ENCODE results near the gene TNC. TPM values are rescaled to one million over a fixed set of nuclear protein-coding genes. Genes with fewer than 3 reads are reported as not detected.

TNC gene
- total RNA-seq, 4 donors from 2014 or later, result 59.2 to 154 (median 99.3) TPM

DNA sequence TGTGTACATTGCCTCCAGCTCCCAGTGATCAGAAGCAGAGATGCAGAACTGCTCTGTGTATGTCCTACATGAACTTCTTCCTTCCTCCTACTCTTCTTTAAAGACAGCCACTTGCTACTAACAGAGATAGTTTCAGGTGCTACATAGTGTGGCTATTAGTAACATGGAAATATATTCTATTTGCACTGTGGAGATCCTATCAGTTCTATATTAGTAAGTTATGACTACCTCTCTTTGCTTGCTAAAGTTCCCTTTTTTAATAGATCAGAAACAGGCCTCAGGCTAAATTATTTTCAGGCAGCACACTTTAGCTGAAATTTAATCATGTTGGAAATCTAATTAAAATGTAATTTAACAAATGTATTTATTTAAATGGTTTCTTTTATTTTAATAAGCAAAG, 123.2 kb downstream of the TNC start:
- Histone ChIP-seq H3K9me3 (no peaks in the 10 kb centered on the region), H3K27me3 (no peaks in the 10 kb centered on the region), H3K36me3 (no peaks in the 10 kb centered on the region), H3K27ac (no peak overlapping the region), H3K4me1 (no peaks in the 10 kb centered on the region), H3K4me3 (no peak overlapping the region)
- DNase-seq (ENCODE audit: low spot score in 2 of 2), result no peak
- TF ChIP-seq EP300 (IDR thresholded peaks at IDR 0.05) (no peak), POLR2A (IDR thresholded peaks at IDR 0.05) (no peak)
- TF ChIP-seq, protein P1, sequence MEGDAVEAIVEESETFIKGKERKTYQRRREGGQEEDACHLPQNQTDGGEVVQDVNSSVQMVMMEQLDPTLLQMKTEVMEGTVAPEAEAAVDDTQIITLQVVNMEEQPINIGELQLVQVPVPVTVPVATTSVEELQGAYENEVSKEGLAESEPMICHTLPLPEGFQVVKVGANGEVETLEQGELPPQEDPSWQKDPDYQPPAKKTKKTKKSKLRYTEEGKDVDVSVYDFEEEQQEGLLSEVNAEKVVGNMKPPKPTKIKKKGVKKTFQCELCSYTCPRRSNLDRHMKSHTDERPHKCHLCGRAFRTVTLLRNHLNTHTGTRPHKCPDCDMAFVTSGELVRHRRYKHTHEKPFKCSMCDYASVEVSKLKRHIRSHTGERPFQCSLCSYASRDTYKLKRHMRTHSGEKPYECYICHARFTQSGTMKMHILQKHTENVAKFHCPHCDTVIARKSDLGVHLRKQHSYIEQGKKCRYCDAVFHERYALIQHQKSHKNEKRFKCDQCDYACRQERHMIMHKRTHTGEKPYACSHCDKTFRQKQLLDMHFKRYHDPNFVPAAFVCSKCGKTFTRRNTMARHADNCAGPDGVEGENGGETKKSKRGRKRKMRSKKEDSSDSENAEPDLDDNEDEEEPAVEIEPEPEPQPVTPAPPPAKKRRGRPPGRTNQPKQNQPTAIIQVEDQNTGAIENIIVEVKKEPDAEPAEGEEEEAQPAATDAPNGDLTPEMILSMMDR (IDR thresholded peaks at IDR 0.05), result no peak

DNA sequence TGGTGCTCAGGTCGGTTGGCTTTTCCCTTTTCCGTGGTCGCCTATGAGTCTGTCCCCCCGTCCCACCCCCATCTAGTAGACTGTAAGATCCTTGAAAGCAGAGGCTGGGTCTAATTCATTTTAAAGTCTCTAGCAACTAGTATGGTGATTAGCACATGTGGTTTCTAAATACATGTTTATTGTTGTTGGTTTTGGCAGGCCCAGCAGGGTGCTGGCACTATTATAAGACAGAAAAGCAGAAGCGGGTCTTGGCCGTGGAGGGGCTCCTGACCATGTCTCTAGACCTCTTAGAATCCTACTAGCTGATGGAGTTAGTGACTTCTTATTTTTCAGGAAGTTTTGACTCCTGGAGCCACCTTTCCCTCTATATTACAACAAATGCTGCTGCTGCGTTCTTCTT, 126.1 kb downstream of the TNC start:
- Histone ChIP-seq H3K36me3 (no peaks in the 10 kb centered on the region), H3K4me1 (no peaks in the 10 kb centered on the region), H3K27me3 (no peaks in the 10 kb centered on the region), H3K27ac (no peak overlapping the region), H3K4me3 (no peak overlapping the region), H3K9me3 (no peaks in the 10 kb centered on the region)
- 64 to 67% methylated on average over 7 of the region's 7 CpGs for WGBS, 2 donors
- DNase-seq (ENCODE audit: low spot score in 2 of 2), result no peak
- TF ChIP-seq EP300 (IDR thresholded peaks at IDR 0.05), result no peak
- TF ChIP-seq POLR2A (IDR thresholded peaks at IDR 0.05), result no peak
- TF ChIP-seq, protein P1 (IDR thresholded peaks at IDR 0.05), result no peak

DNA sequence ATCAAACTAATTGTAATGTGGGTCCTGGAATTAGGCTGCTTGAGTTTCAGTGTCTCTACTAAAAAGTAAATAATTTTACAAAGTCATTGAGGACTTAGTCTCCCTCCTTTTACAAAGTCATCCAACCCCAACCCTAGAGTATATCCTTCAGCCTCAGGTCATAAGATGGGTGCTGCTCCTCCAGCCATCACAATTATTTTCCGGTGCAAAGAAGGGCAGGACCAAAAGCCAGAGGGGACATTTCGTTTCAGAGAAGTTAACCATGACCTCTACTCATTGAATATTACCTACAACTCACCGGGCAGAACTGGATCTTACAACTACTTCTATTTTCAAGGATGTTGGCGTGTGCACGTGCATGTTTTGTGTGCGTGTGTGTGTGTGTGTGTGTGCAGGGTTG, 127.1 kb downstream of the TNC start:
- no peaks in the 10 kb centered on the region for H3K4me1 ChIP-seq
- DNase-seq (ENCODE audit: low spot score in 2 of 2), result no peak
- no peaks in the 10 kb centered on the region for H3K9me3 ChIP-seq
- no peak for TF ChIP-seq POLR2A (IDR thresholded peaks at IDR 0.05)
- no peak for TF ChIP-seq EP300 (IDR thresholded peaks at IDR 0.05)
- TF ChIP-seq, protein P1 (IDR thresholded peaks at IDR 0.05), result no peak
- H3K27me3 ChIP-seq, result no peaks in the 10 kb centered on the region
- no peak overlapping the region for H3K4me3 ChIP-seq
- no peak overlapping the region for H3K27ac ChIP-seq
- 71 to 79% methylated on average over 6 of the region's 6 CpGs for WGBS, 2 donors
- H3K36me3 ChIP-seq, result no peaks in the 10 kb centered on the region

DNA sequence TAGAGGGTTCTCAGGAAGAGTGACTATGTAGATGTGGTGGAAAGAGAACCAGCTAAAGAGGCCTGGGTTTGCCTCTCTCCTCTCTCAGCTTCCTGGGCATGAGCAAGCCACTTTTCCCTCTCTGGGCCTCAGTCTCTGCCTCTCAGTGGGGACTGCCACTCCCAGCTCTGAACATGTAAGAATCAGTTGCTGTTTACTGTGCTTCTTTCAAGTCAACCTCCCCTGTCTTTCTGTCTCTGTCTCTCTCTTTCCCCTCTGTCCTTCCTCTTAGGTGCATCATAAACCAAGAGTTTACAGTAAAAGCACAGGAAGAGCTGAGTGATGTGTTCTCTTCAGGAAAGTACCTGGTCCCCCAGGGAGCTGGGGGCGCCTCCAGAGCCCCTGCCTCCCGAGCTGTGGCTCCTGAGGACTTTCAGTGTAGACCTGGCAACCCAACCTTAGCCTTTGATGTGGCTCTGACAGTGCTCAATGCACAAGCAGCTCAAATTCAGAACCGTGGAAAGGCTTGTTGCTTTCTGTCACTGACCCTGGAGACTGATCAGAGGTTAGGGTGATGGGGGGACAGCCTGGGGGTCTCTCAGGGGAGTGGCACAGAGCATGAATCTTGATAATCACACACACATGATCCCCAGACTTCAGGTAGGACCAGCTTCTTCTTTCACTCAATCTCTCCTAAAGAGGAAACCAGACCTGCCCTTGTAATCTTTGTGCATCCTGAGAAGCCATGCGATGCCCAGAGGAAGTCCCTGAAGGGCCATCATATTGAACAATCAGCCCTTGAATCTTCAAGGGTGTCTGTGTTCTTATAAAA, 128.2 kb downstream of the TNC start:
- TF ChIP-seq POLR2A (IDR thresholded peaks at IDR 0.05) (no peak), EP300 (IDR thresholded peaks at IDR 0.05) (no peak)
- TF ChIP-seq, protein P1 (IDR thresholded peaks at IDR 0.05), result no peak
- no peaks in the 10 kb centered on the region for H3K4me1 ChIP-seq
- no peak overlapping the region for H3K27ac ChIP-seq
- H3K9me3 ChIP-seq, result no peaks in the 10 kb centered on the region
- H3K36me3 ChIP-seq, result no peaks in the 10 kb centered on the region
- no peaks in the 10 kb centered on the region for H3K27me3 ChIP-seq
- no peak for DNase-seq (ENCODE audit: low spot score in 2 of 2)
- WGBS, 2 donors, result 62% methylated on average over 4 of the region's 4 CpGs
- H3K4me3 ChIP-seq, result no peak overlapping the region

DNA sequence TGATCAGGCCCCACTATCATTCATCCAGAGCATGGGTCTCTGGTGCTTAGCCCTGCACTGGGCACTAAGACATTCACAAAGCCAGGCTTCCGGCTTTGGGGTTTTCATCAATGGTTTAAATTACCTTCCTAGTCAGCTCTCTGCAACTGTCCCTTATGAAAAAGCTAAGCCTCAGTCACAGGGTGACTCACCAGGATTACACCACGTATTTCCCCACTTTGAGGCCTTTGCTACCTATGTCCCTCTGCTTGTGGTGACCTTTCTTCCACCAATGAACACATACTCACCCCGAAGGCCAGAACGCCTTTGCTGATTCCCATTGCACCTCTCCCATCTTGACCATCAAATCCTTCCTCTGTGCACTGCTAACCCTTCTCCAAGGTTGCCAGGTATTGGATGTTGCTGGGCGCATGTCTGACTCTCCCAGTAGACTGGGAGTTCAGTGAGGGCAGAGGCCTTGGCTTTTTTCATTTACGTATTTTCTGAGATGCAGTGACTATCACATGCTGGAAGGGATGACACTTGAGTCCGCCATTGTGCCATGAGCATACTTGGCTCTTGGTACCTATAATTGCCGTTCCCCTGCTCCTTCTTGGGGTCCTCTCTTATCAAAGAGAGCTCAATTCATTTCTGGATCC, 128.9 kb downstream of the TNC start:
- Histone ChIP-seq H3K9me3 (no peaks in the 10 kb centered on the region), H3K27ac (no peak overlapping the region), H3K4me1 (no peaks in the 10 kb centered on the region), H3K27me3 (no peaks in the 10 kb centered on the region), H3K4me3 (no peak overlapping the region), H3K36me3 (no peaks in the 10 kb centered on the region)
- 94 to 95% methylated on average over 8 of the region's 8 CpGs for WGBS, 2 donors
- no peak for DNase-seq (ENCODE audit: low spot score in 2 of 2)
- TF ChIP-seq POLR2A (IDR thresholded peaks at IDR 0.05) (no peak), EP300 (IDR thresholded peaks at IDR 0.05) (no peak)
- TF ChIP-seq, protein P1 (IDR thresholded peaks at IDR 0.05), result no peak
